Measurements from ENCODE around the gene SPTBN1.

The SPTBN1 gene

DNA sequence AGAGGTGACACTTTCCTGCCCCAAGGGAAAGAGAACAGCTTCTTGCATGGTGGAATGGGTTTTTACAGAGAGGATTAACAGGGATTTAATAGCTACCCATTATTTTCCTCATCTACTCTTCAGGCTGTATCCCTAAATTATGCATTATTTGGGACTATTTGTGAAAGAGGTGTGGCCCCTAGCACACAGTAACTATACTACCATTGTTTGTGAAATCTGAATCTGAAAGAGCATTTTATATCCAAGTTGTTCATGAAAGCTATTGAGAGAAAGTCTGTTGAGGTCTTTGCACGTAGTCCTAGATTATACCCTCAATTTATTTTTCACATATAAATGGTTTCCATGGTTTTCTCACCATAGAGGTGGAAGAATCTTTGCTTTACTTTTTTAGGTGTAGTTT lies 78.1 kb downstream of the SPTBN1 start:
- no peak overlapping the region for H3K27ac ChIP-seq (replicated peaks; ENCODE audit: low read length)

DNA sequence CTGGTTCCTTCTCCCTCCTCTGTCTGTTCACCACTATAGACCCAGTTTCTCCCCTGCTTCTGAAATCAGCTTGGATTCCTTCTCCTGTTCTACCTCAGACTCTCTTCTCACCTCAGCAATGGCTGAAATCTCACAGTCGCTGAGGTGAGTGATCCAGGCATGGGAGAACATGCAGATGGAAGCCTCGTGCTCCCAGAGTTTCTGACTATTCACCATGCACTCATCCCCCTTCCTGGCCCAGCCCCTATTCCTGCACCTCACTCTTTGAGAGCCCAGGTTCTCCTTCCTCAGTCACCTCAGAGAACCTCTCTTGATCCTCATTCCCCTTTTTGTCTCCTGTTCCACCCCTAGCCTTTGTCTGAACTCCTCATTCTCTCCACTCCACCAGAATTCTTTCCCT lies 78.5 kb downstream of the SPTBN1 start:
- Histone ChIP-seq H3K4me1 (ENCODE audit: control insufficient read depth in 2 of 2, insufficient read depth in 1 of 2, low read depth in 1 of 2, low read length in 2 of 2) (peaks cover 0 to 6% of the 10 kb centered on the region in 2 donors), H3K36me3 (replicated peaks in 1 of 2; ENCODE audit: control insufficient read depth in 2 of 2, insufficient read depth in 2 of 2, low read length in 2 of 2) (no peaks in the 10 kb centered on the region), H3K18ac (ENCODE audit: low read length) (no peak overlapping the region), H3K27ac (replicated peaks; ENCODE audit: low read length) (no peak overlapping the region), H2BK12ac (ENCODE audit: low read length) (no peak overlapping the region), H3K27me3 (ENCODE audit: control insufficient read depth in 3 of 3, insufficient read depth in 3 of 3, low read depth in 1 of 3, low read length in 3 of 3) (no peaks in the 10 kb centered on the region), H3K23ac (ENCODE audit: low read depth, low read length, poor library complexity) (no peak overlapping the region), H2BK15ac (ENCODE audit: low read length) (no peak overlapping the region), H3K4ac (ENCODE audit: low read length) (no peak overlapping the region), H4K8ac (ENCODE audit: low read depth, low read length) (no peak overlapping the region), H3K4me3 (ENCODE audit: low read length in 2 of 2) (no peak overlapping the region), H2AK5ac (ENCODE audit: low read depth, low read length) (no peak overlapping the region), H3K14ac (ENCODE audit: low read length) (no peak overlapping the region), H3K4me2 (ENCODE audit: insufficient read depth, low read length, poor library complexity, severe bottlenecking) (no peak overlapping the region), H2BK5ac (ENCODE audit: low read length) (no peak overlapping the region), H2BK120ac (ENCODE audit: low read depth, low read length) (no peak overlapping the region), H2AFZ (ENCODE audit: low read length) (no peak overlapping the region), H3K9me3 (replicated peaks in 1 of 2; ENCODE audit: control insufficient read depth in 2 of 2, insufficient read depth in 1 of 2, low read depth in 1 of 2, low read length in 2 of 2) (no peaks in the 10 kb centered on the region), H3K9ac (ENCODE audit: low read depth, low read length, poor library complexity) (no peak overlapping the region), H4K91ac (ENCODE audit: low read depth, low read length, poor library complexity) (no peak overlapping the region), H3K79me1 (ENCODE audit: low read depth, low read length) (no peaks in the 10 kb centered on the region)
- no peak for DNase-seq (ENCODE audit: low spot score)
- WGBS, 2 donors (ENCODE audit: extremely low coverage in 2 of 2, insufficient read length in 2 of 2, insufficient replicate concordance in 1 of 2), result no CpG with 5 or more reads among the region's 2 CpGs

More for the DNA sequence above, 78.1 kb downstream of the SPTBN1 start:
- no peak overlapping the region for H3K18ac ChIP-seq (ENCODE audit: low read length)
- no peak overlapping the region for H3K4me3 ChIP-seq (ENCODE audit: low read length in 2 of 2)
- no peak overlapping the region for H2BK15ac ChIP-seq (ENCODE audit: low read length)
- no peak overlapping the region for H3K14ac ChIP-seq (ENCODE audit: low read length)
- no peak overlapping the region for H2BK120ac ChIP-seq (ENCODE audit: low read depth, low read length)
- H3K27me3 ChIP-seq (ENCODE audit: control insufficient read depth in 3 of 3, insufficient read depth in 3 of 3, low read depth in 1 of 3, low read length in 3 of 3), result no peaks in the 10 kb centered on the region
- H2AFZ ChIP-seq (ENCODE audit: low read length), result no peak overlapping the region
- no peak overlapping the region for H3K23ac ChIP-seq (ENCODE audit: low read depth, low read length, poor library complexity)
- peaks cover 0 to 3% of the 10 kb centered on the region in 2 donors for H3K36me3 ChIP-seq (replicated peaks in 1 of 2; ENCODE audit: control insufficient read depth in 2 of 2, insufficient read depth in 2 of 2, low read length in 2 of 2)
- DNase-seq (ENCODE audit: low spot score), result no peak
- H3K79me1 ChIP-seq (ENCODE audit: low read depth, low read length), result no peaks in the 10 kb centered on the region
- no peak overlapping the region for H3K9ac ChIP-seq (ENCODE audit: low read depth, low read length, poor library complexity)
- no peak overlapping the region for H2AK5ac ChIP-seq (ENCODE audit: low read depth, low read length)
- H4K8ac ChIP-seq (ENCODE audit: low read depth, low read length), result no peak overlapping the region
- no peak overlapping the region for H2BK12ac ChIP-seq (ENCODE audit: low read length)
- H4K91ac ChIP-seq (ENCODE audit: low read depth, low read length, poor library complexity), result no peak overlapping the region
- no peak overlapping the region for H2BK5ac ChIP-seq (ENCODE audit: low read length)
- no peak overlapping the region for H3K4ac ChIP-seq (ENCODE audit: low read length)
- peaks cover 0 to 6% of the 10 kb centered on the region in 2 donors for H3K4me1 ChIP-seq (ENCODE audit: control insufficient read depth in 2 of 2, insufficient read depth in 1 of 2, low read depth in 1 of 2, low read length in 2 of 2)
- H3K4me2 ChIP-seq (ENCODE audit: insufficient read depth, low read length, poor library complexity, severe bottlenecking), result no peak overlapping the region
- H3K9me3 ChIP-seq (replicated peaks in 1 of 2; ENCODE audit: control insufficient read depth in 2 of 2, insufficient read depth in 1 of 2, low read depth in 1 of 2, low read length in 2 of 2), result no peaks in the 10 kb centered on the region
- no CpG with 5 or more reads among the region's 1 CpG for WGBS, 2 donors (ENCODE audit: extremely low coverage in 2 of 2, insufficient read length in 2 of 2, insufficient replicate concordance in 1 of 2)

DNA sequence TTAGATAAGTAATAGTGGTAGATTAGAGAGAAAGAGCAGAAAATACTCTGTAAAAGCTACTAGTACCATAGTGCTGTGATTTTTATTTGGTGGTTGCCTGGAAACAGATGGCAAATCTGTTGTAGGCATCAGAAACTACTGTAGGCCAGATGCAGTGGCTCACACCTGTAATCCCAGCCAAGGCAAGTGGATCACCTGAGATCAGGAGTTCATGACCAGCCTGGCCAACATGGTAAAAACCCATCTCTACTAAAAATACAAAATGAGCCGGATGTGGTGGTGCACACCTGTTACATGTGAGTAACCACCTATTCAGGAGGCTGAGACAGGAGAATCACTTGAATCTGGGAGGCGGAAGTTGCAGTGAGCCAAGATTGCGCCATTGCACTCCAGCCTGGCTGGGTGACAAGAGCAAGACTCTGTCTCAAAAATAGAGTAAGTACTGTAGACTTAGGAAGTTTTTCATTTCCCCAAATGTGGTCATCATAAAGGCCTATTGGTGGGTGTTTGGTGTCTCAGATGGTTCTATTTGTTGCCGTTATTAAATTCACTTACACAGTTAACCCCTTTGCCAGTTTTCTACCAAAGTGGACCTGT lies 79.6 kb downstream of the SPTBN1 start:
- WGBS, 2 donors (ENCODE audit: extremely low coverage in 2 of 2, insufficient read length in 2 of 2, insufficient replicate concordance in 1 of 2), result no CpG with 5 or more reads among the region's 4 CpGs
- Histone ChIP-seq H3K4me2 (ENCODE audit: insufficient read depth, low read length, poor library complexity, severe bottlenecking) (no peak overlapping the region), H3K79me1 (ENCODE audit: low read depth, low read length) (no peaks in the 10 kb centered on the region), H3K27me3 (ENCODE audit: control insufficient read depth in 3 of 3, insufficient read depth in 3 of 3, low read depth in 1 of 3, low read length in 3 of 3) (no peaks in the 10 kb centered on the region), H3K23ac (ENCODE audit: low read depth, low read length, poor library complexity) (no peak overlapping the region), H2AK5ac (ENCODE audit: low read depth, low read length) (no peak overlapping the region), H3K27ac (replicated peaks; ENCODE audit: low read length) (no peak overlapping the region), H3K36me3 (replicated peaks in 1 of 2; ENCODE audit: control insufficient read depth in 2 of 2, insufficient read depth in 2 of 2, low read length in 2 of 2) (no peaks in the 10 kb centered on the region), H4K8ac (ENCODE audit: low read depth, low read length) (no peak overlapping the region), H2BK15ac (ENCODE audit: low read length) (no peak overlapping the region), H4K91ac (ENCODE audit: low read depth, low read length, poor library complexity) (no peak overlapping the region), H2BK12ac (ENCODE audit: low read length) (no peak overlapping the region), H3K4me1 (ENCODE audit: control insufficient read depth in 2 of 2, insufficient read depth in 1 of 2, low read depth in 1 of 2, low read length in 2 of 2) (peaks cover 0 to 6% of the 10 kb centered on the region in 2 donors), H3K4me3 (ENCODE audit: low read length in 2 of 2) (no peak overlapping the region), H3K18ac (ENCODE audit: low read length) (no peak overlapping the region), H2AFZ (ENCODE audit: low read length) (no peak overlapping the region), H2BK5ac (ENCODE audit: low read length) (no peak overlapping the region), H3K9ac (ENCODE audit: low read depth, low read length, poor library complexity) (no peak overlapping the region), H3K9me3 (replicated peaks in 1 of 2; ENCODE audit: control insufficient read depth in 2 of 2, insufficient read depth in 1 of 2, low read depth in 1 of 2, low read length in 2 of 2) (no peaks in the 10 kb centered on the region), H2BK120ac (ENCODE audit: low read depth, low read length) (no peak overlapping the region), H3K14ac (ENCODE audit: low read length) (no peak overlapping the region), H3K4ac (ENCODE audit: low read length) (no peak overlapping the region)
- no peak for DNase-seq (ENCODE audit: low spot score)

DNA sequence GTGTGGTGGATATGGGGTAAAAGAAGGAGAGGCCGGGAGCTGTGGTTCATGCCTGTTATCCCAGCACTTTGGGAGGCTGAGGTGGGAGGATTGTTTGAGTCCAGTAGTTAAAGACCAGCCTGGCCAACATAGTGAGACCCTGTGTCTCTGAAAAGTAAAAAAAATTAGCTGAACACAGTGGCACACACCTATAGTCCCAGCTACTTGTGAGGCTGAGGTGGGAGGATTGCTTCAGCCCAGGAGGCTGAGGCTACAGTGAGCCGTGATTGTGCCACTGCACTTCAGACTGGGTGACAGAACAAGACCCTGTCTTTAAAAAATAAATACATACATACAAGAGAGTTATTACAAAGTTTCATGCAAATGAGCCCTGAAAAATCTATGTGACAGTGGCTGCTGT lies 80.6 kb downstream of the SPTBN1 start:
- no CpG with 5 or more reads among the region's 2 CpGs for WGBS, 2 donors (ENCODE audit: extremely low coverage in 2 of 2, insufficient read length in 2 of 2, insufficient replicate concordance in 1 of 2)
- no peak overlapping the region for H4K91ac ChIP-seq (ENCODE audit: low read depth, low read length, poor library complexity)
- no peak overlapping the region for H3K4ac ChIP-seq (ENCODE audit: low read length)
- H2BK120ac ChIP-seq (ENCODE audit: low read depth, low read length), result no peak overlapping the region
- no peak overlapping the region for H2BK5ac ChIP-seq (ENCODE audit: low read length)
- no peak overlapping the region for H3K4me3 ChIP-seq (ENCODE audit: low read length in 2 of 2)
- no peak overlapping the region for H3K27ac ChIP-seq (replicated peaks; ENCODE audit: low read length)
- H3K18ac ChIP-seq (ENCODE audit: low read length), result no peak overlapping the region
- no peak overlapping the region for H2BK12ac ChIP-seq (ENCODE audit: low read length)
- H3K4me1 ChIP-seq (ENCODE audit: control insufficient read depth in 2 of 2, insufficient read depth in 1 of 2, low read depth in 1 of 2, low read length in 2 of 2), result peaks cover 0 to 6% of the 10 kb centered on the region in 2 donors
- no peaks in the 10 kb centered on the region for H3K36me3 ChIP-seq (replicated peaks in 1 of 2; ENCODE audit: control insufficient read depth in 2 of 2, insufficient read depth in 2 of 2, low read length in 2 of 2)
- no peak overlapping the region for H2AK5ac ChIP-seq (ENCODE audit: low read depth, low read length)
- no peak overlapping the region for H3K14ac ChIP-seq (ENCODE audit: low read length)
- H3K23ac ChIP-seq (ENCODE audit: low read depth, low read length, poor library complexity), result no peak overlapping the region
- H3K27me3 ChIP-seq (ENCODE audit: control insufficient read depth in 3 of 3, insufficient read depth in 3 of 3, low read depth in 1 of 3, low read length in 3 of 3), result no peaks in the 10 kb centered on the region
- no peaks in the 10 kb centered on the region for H3K79me1 ChIP-seq (ENCODE audit: low read depth, low read length)
- no peaks in the 10 kb centered on the region for H3K9me3 ChIP-seq (replicated peaks in 1 of 2; ENCODE audit: control insufficient read depth in 2 of 2, insufficient read depth in 1 of 2, low read depth in 1 of 2, low read length in 2 of 2)
- H3K4me2 ChIP-seq (ENCODE audit: insufficient read depth, low read length, poor library complexity, severe bottlenecking), result no peak overlapping the region
- DNase-seq (ENCODE audit: low spot score), result no peak
- no peak overlapping the region for H3K9ac ChIP-seq (ENCODE audit: low read depth, low read length, poor library complexity)
- no peak overlapping the region for H2AFZ ChIP-seq (ENCODE audit: low read length)
- no peak overlapping the region for H4K8ac ChIP-seq (ENCODE audit: low read depth, low read length)
- H2BK15ac ChIP-seq (ENCODE audit: low read length), result no peak overlapping the region
